Spleen (tissue), 10 donors: ENCODE data around the gene PRR30. TPM values are rescaled to one million over a fixed set of nuclear protein-coding genes. Genes with fewer than 3 reads are reported as not detected.

Source experiments
- polyA plus RNA-seq, 3 donors: library from polyadenylated mRNA; stranded (reverse); fragments of 200-250 nt; gene quantifications; one replicate each; pipeline ENCODE4 v1.2.1, GENCODE V29; 2013
- total RNA-seq, 7 donors: library from RNA; depleted of rRNA in 3 of 7; stranded (reverse); fragments of >200 nt in 3 of 7; fragmentation: NEBNext Ultra II Directional in 4 of 7; extraction: Animal tissue kit (Norgen Biotek cat#: 25700) in 4 of 7; gene quantifications; one replicate each; pipeline versions ENCODE4 v1.1.0 to v1.2.1, GENCODE V29; 2016 to 2021
- donor health status: healthy with polysubstance abuse.
- donor health status: DM: no; HTN: no; CAD: no; lungs with moderate emphysema.
- donor health status: DM: no; HTN: no; CAD: no.
- donor health status: Bipolar disorder and iron deficiency.
- donor health status: healthy.
- donor health status: DM: no; HTN: no; CAD: no.
- donor health status: DM: yes; HTN: yes; CAD: no.

The PRR30 gene
- total and polyA plus RNA-seq, 10 donors: not detected

Other genes with a start within 250 kb of the PRR30 start
- 10 to 100 TPM in 6 of 7 donors, 1 to 10 TPM in 1; 10.0 to 17.9 (median 11.9) TPM for gene MAPRE3, start 168.8 kb downstream of the PRR30 start, total RNA-seq
- 10 to 100 TPM in 1 of 3 donors, 1 to 10 TPM in 2; 5.2 to 14.0 (median 6.7) TPM for gene MAPRE3, start 168.8 kb downstream of the PRR30 start, polyA plus RNA-seq
- 10 to 100 TPM; 56.1 to 93.1 (median 73.0) TPM for gene TMEM214, start 106.4 kb downstream of the PRR30 start, total RNA-seq
- 10 to 100 TPM; 22.3 to 48.9 (median 26.8) TPM for gene TMEM214, start 106.4 kb downstream of the PRR30 start, polyA plus RNA-seq
- gene AGBL5, start 87.7 kb downstream of the PRR30 start, total RNA-seq: 10 to 100 TPM; 11.6 to 18.6 (median 14.9) TPM
- 10 to 100 TPM in 1 of 3 donors, 1 to 10 TPM in 2; 7.1 to 10.5 (median 8.0) TPM for gene AGBL5, start 87.7 kb downstream of the PRR30 start, polyA plus RNA-seq
- gene OST4, start 67.8 kb downstream of the PRR30 start, total RNA-seq: 100 to 1,000 TPM; 197 to 292 (median 235) TPM
- gene OST4, start 67.8 kb downstream of the PRR30 start, polyA plus RNA-seq: 100 to 1,000 TPM; 418 to 556 (median 523) TPM
- gene EMILIN1, start 60.8 kb downstream of the PRR30 start, total RNA-seq: 100 to 1,000 TPM in 6 of 7 donors, 10 to 100 TPM in 1; 62.5 to 152 (median 112) TPM
- gene EMILIN1, start 60.8 kb downstream of the PRR30 start, polyA plus RNA-seq: 10 to 100 TPM; 18.3 to 71.4 (median 40.7) TPM
- gene KHK, start 52.6 kb downstream of the PRR30 start, total RNA-seq: 1 to 10 TPM; 3.3 to 8.3 (median 3.6) TPM
- gene KHK, start 52.6 kb downstream of the PRR30 start, polyA plus RNA-seq: 1 to 10 TPM; 3.3 to 6.4 (median 4.4) TPM
- under 1 TPM in 4 of 7 donors, not detected in 3; 0.27 to 0.82 (median 0.47) TPM for gene CGREF1, start 20.3 kb downstream of the PRR30 start, total RNA-seq
- gene CGREF1, start 20.3 kb downstream of the PRR30 start, polyA plus RNA-seq: under 1 TPM; 0.17 to 0.61 (median 0.42) TPM
- gene ABHD1, start 15.6 kb downstream of the PRR30 start, total RNA-seq: 1 to 10 TPM in 1 of 7 donors, under 1 TPM in 5, not detected in 1; 0.38 to 1.6 (median 0.58) TPM
- under 1 TPM; 0.42 to 0.80 (median 0.71) TPM for gene ABHD1, start 15.6 kb downstream of the PRR30 start, polyA plus RNA-seq
- gene PREB, start 4.8 kb downstream of the PRR30 start, total RNA-seq: 10 to 100 TPM; 43.9 to 75.0 (median 50.2) TPM
- 10 to 100 TPM; 42.8 to 56.0 (median 44.3) TPM for gene PREB, start 4.8 kb downstream of the PRR30 start, polyA plus RNA-seq
- 10 to 100 TPM in 1 of 7 donors, 1 to 10 TPM in 6; 1.8 to 14.8 (median 3.2) TPM for gene TCF23, start 9.6 kb upstream of the PRR30 start, total RNA-seq
- under 1 TPM; 0.27 to 0.93 (median 0.30) TPM for gene TCF23, start 9.6 kb upstream of the PRR30 start, polyA plus RNA-seq
- 100 to 1,000 TPM in 3 of 7 donors, 10 to 100 TPM in 4; 59.2 to 300 (median 92.8) TPM for gene ATRAID, start 72.6 kb upstream of the PRR30 start, total RNA-seq
- gene ATRAID, start 72.6 kb upstream of the PRR30 start, polyA plus RNA-seq: 100 to 1,000 TPM in 2 of 3 donors, 10 to 100 TPM in 1; 85.1 to 131 (median 116) TPM
- 10 to 100 TPM; 19.4 to 33.3 (median 23.2) TPM for gene SLC5A6, start 72.9 kb upstream of the PRR30 start, total RNA-seq
- gene SLC5A6, start 72.9 kb upstream of the PRR30 start, polyA plus RNA-seq: 10 to 100 TPM; 11.9 to 15.4 (median 15.3) TPM
- gene CAD, start 78.0 kb upstream of the PRR30 start, total RNA-seq: 10 to 100 TPM; 20.9 to 38.8 (median 30.3) TPM
- 10 to 100 TPM; 10.9 to 18.3 (median 14.2) TPM for gene CAD, start 78.0 kb upstream of the PRR30 start, polyA plus RNA-seq
- gene SLC30A3, start 123.6 kb upstream of the PRR30 start, total RNA-seq: under 1 TPM in 2 of 7 donors, not detected in 5; 0.32 to 0.34 TPM
- under 1 TPM; 0.05 to 0.16 (median 0.07) TPM for gene SLC30A3, start 123.6 kb upstream of the PRR30 start, polyA plus RNA-seq
- gene DNAJC5G, start 136.0 kb upstream of the PRR30 start, total RNA-seq: not detected
- not detected for gene DNAJC5G, start 136.0 kb upstream of the PRR30 start, polyA plus RNA-seq
- gene TRIM54, start 143.0 kb upstream of the PRR30 start, total RNA-seq: 1 to 10 TPM in 1 of 7 donors, under 1 TPM in 5, not detected in 1; 0.23 to 3.1 (median 0.48) TPM
- under 1 TPM; 0.22 to 0.77 (median 0.49) TPM for gene TRIM54, start 143.0 kb upstream of the PRR30 start, polyA plus RNA-seq
- gene UCN, start 169.0 kb upstream of the PRR30 start, total RNA-seq: 1 to 10 TPM; 1.9 to 3.9 (median 2.4) TPM
- gene UCN, start 169.0 kb upstream of the PRR30 start, polyA plus RNA-seq: 1 to 10 TPM; 2.5 to 4.4 (median 3.4) TPM
- gene MPV17, start 183.7 kb upstream of the PRR30 start, total RNA-seq: 100 to 1,000 TPM in 1 of 7 donors, 10 to 100 TPM in 6; 58.0 to 101 (median 73.9) TPM
- gene MPV17, start 183.7 kb upstream of the PRR30 start, polyA plus RNA-seq: 10 to 100 TPM; 78.8 to 83.1 (median 81.7) TPM
- 10 to 100 TPM; 56.8 to 73.8 (median 61.9) TPM for gene GTF3C2, start 217.4 kb upstream of the PRR30 start, total RNA-seq
- gene GTF3C2, start 217.4 kb upstream of the PRR30 start, polyA plus RNA-seq: 10 to 100 TPM; 27.5 to 39.1 (median 37.1) TPM
- gene EIF2B4, start 230.9 kb upstream of the PRR30 start, total RNA-seq: 10 to 100 TPM; 26.5 to 33.9 (median 30.3) TPM
- gene EIF2B4, start 230.9 kb upstream of the PRR30 start, polyA plus RNA-seq: 10 to 100 TPM; 33.4 to 58.1 (median 48.5) TPM
- gene SNX17, start 231.2 kb upstream of the PRR30 start, total RNA-seq: 100 to 1,000 TPM; 102 to 140 (median 118) TPM
- gene SNX17, start 231.2 kb upstream of the PRR30 start, polyA plus RNA-seq: 100 to 1,000 TPM in 1 of 3 donors, 10 to 100 TPM in 2; 84.9 to 128 (median 86.5) TPM
- gene ZNF513, start 241.3 kb upstream of the PRR30 start, total RNA-seq: 10 to 100 TPM; 13.6 to 20.2 (median 17.7) TPM
- 10 to 100 TPM; 14.2 to 29.0 (median 26.7) TPM for gene ZNF513, start 241.3 kb upstream of the PRR30 start, polyA plus RNA-seq